ENCODE measurements around the gene FAM221B.

The FAM221B gene

GRCh38 chr9:35797311-35798109 is 31.0 kb downstream of the FAM221B start:
- no peak for DNase-seq (ENCODE audit: extremely low read depth, low read depth)
- no peak for TF ChIP-seq CTCF (IDR thresholded peaks at IDR 0.05; ENCODE audit: low read depth, low read length)

- no peak for DNase-seq (ENCODE audit: extremely low read depth, low read depth)
- no peak for TF ChIP-seq CTCF (IDR thresholded peaks at IDR 0.05; ENCODE audit: low read depth, low read length)
These were observed 32.8 kb downstream of the FAM221B start for GRCh38 chr9:35795695-35796094.

GRCh38 chr9:35793461-35793860 is 35.1 kb downstream of the FAM221B start:
- no peak for DNase-seq (ENCODE audit: extremely low read depth, low read depth)
- TF ChIP-seq CTCF (IDR thresholded peaks at IDR 0.05; ENCODE audit: low read depth, low read length), result no peak

GRCh38 chr9:35792826-35793225 is 35.7 kb downstream of the FAM221B start:
- no peak for DNase-seq (ENCODE audit: extremely low read depth, low read depth)
- no peak for TF ChIP-seq CTCF (IDR thresholded peaks at IDR 0.05; ENCODE audit: low read depth, low read length)

- no peak for TF ChIP-seq CTCF (IDR thresholded peaks at IDR 0.05; ENCODE audit: low read depth, low read length)
- no peak for DNase-seq (ENCODE audit: extremely low read depth, low read depth)
These were observed 36.3 kb downstream of the FAM221B start for GRCh38 chr9:35792024-35792813.

GRCh38 chr9:35791297-35791921 is 37.1 kb downstream of the FAM221B start, which contains the start of gene NPR2:
NPR2 (plus strand) TSS chr9:35791591; CDS start chr9:35792409, 818 bp downstream.
- TF ChIP-seq CTCF (IDR thresholded peaks at IDR 0.05; ENCODE audit: low read depth, low read length), result no peak
- no peak for DNase-seq (ENCODE audit: extremely low read depth, low read depth)

Measured in AG09319 (cell line).